NCI-H1092 treated with DMSO at 0.1 percent for 48 hours (cell line): ENCODE results near the gene SLCO2A1.

Source experiments
- DNase-seq: peaks from one replicate; lab custom pipeline; 2025; lab: John Stamatoyannopoulos, UW

The SLCO2A1 gene

GRCh38 chr3:133933097-133934024 lies 96.4 kb downstream of the SLCO2A1 start:
- no peak for DNase-seq

GRCh38 chr3:133932009-133932408 lies 97.7 kb downstream of the SLCO2A1 start:
- DNase-seq, result no peak

GRCh38 chr3:133931084-133931483 lies 98.6 kb downstream of the SLCO2A1 start:
- DNase-seq, result no peak

GRCh38 chr3:133930341-133930933 lies 99.3 kb downstream of the SLCO2A1 start:
- DNase-seq, result peak; percentile 58

DNA sequence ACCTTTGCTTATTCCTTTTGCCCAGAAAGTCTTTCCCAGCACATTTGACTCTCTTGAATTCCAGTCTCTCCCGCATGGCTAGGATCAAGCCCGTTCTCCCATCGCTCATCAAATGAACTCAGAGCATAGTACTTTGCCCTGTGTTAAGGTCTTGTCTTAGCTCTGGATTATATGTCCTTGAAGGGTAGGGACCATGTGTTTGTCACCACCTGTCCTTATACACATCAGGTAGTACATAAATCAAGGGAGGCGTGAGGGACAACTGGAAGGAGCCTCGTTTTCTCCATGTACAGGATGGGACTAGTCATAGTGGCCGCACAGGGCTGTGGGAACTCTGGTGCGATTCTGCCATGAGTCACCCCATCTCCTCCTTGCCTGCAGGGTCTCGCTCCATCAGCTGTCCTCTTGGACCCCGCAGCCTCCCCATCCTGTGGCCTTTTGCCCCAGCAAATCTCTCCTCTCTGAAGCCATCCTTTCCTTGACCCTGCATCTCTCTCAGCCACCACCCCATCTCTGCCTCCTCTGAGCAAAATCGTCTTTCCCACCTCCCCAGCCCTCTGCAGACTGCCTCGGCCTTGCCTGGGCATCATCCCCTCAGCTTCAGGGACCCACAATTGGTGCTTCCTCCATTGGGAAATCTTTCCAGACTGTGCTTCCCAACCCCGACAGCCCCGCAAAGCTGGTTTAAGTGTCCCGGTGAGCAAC lies 100.7 kb downstream of the SLCO2A1 start:
- no peak for DNase-seq

- DNase-seq, result no peak
These were observed 101.4 kb downstream of the SLCO2A1 start for GRCh38 chr3:133928136-133928893.

GRCh38 chr3:133927540-133928066 lies 102.1 kb downstream of the SLCO2A1 start:
- peak; percentile 16 for DNase-seq

DNA sequence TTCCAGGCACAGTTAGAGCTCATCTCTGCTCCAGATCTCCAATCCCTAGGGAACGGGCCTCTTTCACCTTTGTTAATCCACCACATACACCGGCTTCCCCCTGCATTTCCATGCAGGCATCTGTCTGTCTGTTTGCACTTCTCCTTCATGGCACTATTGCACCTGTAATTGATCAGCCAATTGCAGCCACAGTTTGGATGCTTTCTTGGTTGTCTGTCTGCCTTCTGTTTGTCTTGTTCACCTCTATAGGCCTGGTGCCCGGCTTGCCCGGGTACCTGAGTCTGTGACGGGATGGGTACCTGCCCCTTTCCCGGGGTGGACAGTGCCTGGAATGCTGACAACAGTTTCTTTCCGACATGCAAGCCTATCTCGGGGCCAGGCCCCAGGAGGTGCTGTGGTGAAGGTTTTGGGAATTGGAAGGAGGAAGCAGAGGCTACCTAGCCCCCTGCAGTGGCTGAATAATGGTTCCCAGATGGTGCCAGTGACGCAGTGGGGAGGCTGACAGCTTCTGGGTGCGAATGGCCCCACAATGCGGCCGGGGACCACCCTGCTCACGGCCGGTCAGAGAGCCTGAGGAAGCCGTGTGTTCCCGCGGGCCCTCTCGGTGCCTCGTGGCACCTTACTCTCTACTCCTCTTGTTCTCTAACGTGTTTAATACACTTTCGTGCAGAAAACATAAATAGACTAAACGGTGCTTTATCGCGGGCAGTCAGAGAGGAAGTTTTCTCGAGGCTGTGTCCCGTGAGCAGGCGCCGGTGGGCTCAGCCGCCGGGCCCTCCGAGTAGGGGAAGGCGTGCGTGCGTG lies 102.8 kb downstream of the SLCO2A1 start:
- DNase-seq, result peak; percentile 3

GRCh38 chr3:133925960-133926735 lies 103.6 kb downstream of the SLCO2A1 start:
- DNase-seq, result no peak

DNA sequence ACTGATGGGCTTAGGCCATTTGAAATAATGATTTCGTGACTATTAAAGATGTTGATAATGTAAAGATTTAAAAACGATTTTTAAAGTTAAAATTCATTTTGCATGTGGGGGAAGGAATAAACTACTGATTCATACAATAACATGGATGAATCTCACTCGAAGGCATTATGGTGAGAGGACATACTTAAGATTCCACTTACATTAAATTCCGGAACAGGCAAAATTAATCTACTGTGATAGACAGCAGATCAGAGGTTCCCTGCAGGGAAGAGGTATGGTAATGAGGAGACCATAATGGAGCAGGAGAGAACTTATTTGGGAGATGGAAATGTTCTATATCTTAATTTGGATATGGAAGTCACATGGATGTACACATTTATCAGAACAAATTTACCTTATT lies 105.7 kb downstream of the SLCO2A1 start:
- no peak for DNase-seq

GRCh38 chr3:133921592-133921991 lies 108.1 kb downstream of the SLCO2A1 start:
- no peak for DNase-seq

DNA sequence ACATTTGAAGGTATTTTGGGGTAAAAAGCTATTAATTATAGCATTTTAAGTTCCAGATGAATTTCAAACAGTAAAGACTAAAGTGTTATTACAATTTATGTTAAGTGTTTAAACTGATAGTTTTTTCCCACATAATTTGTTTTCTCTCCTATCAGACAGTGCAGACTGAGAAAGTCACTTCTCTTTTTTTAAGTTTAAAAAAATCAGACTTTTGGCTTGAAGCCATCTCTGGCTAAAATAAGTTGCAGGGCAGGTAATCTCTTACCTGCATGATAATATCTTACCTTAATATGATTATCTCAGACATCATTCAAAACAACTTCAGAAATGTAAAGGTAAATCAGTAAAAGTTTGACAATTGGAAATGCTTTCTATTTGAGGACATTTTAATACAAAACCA lies 112.6 kb downstream of the SLCO2A1 start:
- no peak for DNase-seq

GRCh38 chr3:133915685-133916658 lies 113.8 kb downstream of the SLCO2A1 start:
- no peak for DNase-seq

DNA sequence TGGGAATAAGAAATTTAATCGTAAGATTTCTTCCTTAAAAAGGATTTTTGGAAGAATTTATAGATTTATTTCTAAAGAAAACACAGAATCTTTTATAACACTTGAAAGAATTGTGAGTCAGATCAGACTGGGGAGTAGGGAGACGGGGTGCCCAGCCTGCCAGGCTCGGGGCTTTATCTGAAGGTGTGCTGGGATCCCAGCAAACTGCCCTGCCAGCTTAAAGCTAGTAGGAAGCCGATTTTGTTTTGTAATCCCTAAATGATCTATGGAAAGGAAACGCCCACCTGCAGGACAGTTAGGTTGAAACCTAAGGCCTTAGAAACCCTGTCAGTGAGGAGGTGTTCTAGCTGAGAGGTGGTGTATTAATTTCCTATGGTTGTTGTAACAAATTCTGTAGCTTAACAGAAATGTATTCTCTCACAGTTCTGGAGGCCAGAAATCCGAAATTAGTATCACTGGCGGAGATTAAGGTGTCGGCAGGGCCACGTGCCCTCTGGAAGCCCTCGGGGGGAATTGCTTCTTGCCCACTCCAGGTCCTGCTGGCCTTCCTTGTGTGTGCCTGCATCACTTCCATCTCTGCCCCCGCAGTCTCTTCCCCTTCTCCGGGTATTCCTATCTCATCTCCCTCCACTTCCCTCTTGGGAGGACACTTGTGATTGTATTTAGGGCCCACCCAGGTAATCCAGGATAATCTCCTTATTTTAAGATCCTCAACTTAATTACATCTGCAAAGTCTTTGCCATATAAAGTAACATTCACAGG lies 114.7 kb downstream of the SLCO2A1 start:
- DNase-seq, result no peak

GRCh38 chr3:133910422-133910821 lies 119.3 kb downstream of the SLCO2A1 start:
- DNase-seq, result no peak

- no peak for DNase-seq
These were observed 124.3 kb downstream of the SLCO2A1 start for GRCh38 chr3:133905376-133905775.

DNA sequence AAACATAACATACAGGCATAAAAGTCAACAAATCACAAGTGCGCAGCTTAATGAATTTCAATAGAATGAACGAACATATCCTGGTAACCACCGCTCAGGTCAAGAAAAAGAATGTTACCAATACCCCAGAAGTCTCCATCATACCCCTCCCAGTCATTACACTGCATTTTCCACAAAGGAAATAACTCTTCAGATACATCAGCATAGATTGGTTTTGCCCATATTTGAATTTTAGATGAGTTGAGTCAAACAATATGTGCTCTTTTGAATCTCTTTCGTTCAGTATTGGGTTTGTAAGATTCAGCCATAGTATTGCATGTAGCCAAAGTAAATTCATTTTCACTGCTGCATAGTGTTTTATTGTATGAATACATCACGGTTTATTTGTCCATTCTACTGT lies 127.9 kb downstream of the SLCO2A1 start:
- DNase-seq, result no peak

DNA sequence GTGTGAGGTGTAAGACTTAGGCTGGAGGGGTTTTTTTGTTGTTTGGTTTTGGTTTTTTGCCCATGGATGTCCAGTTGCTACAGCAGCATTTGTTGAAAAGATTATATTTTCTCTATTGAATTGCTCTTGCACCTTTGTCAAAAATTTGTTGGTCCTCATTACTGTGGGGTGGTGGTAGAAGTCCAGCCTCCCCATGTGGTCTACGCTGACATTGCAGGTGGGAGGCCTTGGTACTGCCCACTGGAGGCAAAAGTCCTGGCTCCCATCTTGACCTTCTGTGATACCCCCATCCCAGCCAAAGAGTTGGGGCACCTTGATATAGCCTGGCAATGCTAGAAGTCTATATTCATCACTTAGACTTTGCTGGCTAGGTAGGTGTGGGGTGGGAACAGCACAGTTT lies 128.6 kb downstream of the SLCO2A1 start:
- DNase-seq, result no peak
